ENCODE results near the gene B4GALT5.

- no peak for TF ChIP-seq CTCF (IDR thresholded peaks at IDR 0.05; ENCODE audit: insufficient read depth, low read length)
- no peak for TF ChIP-seq REST (IDR thresholded peaks at IDR 0.05; ENCODE audit: insufficient replicate concordance, low read depth)
Observed at GRCh38 chr20:49692941-49693340, 20.7 kb downstream of the B4GALT5 start.
